SKM-1 (cell line): ENCODE measurements around the gene BCAS4.

Experiments
- DNase-seq: peaks from one replicate; lab custom pipeline; 2025; ENCODE audit not compliant: unreplicated experiment; lab: John Stamatoyannopoulos, UW

Gene BCAS4

DNA sequence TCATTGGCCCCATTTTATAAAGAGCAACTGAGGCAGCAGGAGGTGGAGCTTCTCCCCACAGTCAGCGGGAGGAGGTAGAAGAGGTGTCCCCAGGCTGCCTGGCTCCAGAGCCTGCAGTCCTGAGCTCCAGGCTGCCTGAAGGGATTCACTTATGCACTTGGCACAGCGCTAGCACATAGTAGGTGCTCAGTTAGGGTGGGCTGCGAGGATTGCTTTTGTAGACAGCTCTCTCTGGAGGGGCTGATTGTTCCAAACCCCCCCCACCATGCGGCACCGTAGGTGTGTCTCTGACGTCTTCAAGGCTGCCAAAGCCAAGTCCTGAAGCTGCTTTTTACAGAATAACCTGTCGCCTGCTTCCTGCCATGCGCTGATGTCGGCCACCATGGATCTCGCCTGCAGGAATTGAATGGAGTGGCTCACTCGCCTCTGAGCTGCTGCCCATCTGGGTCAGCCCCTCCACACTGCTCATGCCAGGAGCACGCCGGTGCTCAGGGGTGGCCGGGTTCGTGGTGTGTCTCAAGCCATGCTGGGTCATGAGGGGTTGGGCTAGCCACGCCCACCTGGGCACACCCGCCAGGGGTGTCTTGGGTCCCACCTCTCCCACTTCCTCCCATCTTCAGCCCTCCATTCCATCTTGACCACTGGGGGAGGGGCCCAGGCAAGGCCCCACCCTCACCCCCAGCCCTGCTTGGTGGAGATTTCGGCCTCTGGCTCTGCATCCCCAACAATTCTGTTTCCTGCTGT lies 59.8 kb downstream of the BCAS4 start:
- no peak for DNase-seq

DNA sequence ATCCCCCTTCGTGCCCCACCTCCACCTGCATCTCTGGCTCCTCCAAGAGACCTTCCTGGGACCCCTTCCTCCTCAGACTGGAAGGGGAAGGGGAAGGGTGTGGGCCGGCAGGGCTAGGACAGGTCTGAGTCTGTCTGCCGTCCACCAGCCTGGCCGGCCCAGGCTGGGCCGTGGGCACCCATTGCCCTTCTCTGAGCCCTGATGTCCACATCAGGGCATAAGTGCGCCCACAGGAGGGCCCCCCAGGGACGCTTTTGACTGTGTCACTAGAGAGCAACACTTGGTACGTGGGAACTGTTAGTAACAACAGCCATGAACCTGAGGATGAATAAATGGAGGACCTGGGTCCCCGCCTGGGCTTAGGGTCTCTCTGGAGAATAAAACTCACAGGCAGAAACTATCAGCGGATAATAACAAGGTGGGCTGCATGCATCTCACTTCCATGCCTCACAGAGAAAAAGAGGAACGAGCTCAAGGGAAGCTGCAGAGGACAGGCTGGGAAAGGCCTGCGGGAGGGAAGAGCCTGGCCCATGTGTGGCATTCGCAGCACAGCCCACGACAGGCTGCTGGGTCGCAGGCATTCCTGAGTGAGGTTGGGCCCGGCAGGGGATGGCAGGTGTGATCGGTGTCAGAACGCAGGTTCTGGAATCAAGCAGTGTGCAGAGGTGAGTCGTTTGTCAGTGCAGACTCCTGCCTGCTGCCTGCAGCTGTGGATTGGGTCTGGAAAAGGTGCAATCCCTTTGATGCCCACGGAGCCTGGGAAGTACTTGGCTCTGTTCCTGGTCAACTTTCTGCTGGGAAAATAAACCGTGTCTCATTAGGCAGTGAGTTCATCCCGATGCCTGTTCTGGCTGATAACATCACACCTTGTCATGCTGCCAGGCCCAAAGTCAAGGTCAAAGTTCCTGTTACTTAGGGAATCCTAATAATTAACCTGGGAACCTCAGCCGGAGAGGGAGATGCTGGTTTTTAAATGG lies 60.9 kb downstream of the BCAS4 start:
- DNase-seq, result no peak

DNA sequence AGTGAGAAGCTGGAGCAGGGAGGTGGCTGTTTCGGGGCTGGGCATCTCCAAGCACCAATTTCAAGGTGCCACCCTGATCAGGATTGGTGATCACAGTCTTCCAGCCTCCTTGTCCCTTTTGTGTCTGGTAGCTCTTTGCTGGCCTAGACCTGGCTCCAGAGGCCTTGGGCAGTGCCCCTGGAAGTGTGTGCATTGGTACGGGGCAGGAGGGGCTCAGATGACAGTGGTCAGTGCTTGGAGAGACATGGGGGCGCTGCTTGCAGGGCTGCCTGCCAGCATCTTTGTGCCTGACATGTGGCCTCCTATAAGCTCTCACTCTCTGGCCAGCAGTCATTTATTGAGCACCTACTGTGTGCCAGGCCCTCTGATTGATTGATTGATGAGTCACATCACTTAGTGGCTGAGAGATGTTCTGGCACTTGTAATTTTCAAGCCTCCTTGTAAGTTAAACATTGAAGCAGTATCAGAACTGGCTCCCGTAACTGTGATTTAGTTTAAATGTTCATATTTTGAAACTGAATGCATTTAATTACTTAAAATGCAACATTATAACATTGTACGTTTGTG lies 61.7 kb downstream of the BCAS4 start:
- DNase-seq, result no peak

DNA sequence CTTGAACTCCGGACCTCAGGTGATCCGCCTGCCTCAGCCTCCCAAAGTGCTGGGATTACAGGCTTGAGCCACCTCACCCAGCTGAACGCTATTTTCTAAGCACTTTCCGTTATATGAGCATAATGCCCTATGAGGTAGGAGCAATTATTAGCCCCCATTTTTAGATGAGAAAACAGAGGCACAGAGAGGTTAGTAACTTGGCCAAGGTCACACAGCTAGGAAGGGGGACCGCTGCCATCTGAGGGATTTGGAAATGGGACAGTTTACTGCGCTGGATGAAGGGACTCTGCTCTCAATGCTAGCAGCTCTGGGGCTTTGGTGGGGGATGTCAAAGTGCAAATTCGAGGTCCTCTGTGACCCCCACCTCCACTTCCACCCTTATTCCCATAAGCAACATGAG lies 62.5 kb downstream of the BCAS4 start:
- no peak for DNase-seq

DNA sequence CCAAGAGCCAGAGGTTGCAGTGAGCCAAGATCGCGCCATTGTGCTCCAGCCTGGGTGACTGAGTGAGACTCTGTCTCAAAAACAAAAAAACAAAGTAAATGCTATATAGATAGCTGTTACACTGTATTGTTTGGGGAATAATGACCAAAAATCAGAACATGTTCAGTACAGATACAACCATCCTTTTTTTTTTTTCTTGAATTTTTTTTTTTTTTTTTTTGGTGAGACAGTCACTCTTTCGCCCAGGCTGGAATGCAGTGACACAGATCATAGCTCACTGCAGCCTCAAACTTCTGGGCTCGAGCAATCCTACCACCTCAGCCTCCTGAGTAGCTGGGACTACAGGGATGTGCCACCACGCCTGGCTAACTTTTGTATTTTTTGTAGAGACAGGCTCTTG lies 63.7 kb downstream of the BCAS4 start:
- no peak for DNase-seq

DNA sequence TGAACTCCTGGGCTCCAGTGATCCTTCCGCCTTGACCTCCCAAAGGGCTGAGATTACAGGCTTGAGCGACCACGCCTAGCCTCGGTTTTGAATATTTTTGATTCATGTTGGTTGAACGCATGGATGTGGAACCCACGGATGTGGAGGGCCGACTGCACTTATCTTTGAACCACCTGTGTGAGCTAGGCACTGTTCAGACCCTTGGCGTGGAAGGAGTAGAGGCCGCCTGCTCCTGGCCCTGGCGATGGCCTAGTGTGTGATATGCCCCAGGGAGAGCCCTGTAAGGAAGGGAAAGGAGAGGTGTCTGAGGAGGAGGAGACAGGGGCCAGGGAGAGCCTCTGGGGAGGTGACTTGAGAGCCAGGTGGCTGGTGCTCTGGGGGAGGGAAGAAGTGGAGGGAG lies 64.3 kb downstream of the BCAS4 start:
- no peak for DNase-seq

DNA sequence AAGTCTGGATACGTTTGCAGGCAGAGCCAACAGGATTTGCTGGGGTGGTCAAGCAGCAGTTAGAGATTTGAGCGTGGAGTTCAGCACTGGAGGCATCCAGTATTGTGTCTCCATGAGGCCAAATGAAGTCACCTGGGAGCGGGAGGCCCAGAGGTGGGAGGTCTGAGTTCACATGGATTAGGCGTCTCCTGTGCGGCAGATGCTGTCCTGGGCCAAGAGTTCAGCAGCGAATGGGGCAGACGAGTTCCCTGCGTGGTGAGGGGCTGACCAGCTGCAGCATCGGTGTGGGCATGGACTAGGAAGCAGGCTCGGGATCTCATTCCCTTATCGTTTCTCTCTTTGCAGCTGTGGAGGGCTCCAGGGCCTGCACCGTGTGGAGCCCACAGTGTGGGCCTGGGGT lies 66.2 kb downstream of the BCAS4 start:
- no peak for DNase-seq

DNA sequence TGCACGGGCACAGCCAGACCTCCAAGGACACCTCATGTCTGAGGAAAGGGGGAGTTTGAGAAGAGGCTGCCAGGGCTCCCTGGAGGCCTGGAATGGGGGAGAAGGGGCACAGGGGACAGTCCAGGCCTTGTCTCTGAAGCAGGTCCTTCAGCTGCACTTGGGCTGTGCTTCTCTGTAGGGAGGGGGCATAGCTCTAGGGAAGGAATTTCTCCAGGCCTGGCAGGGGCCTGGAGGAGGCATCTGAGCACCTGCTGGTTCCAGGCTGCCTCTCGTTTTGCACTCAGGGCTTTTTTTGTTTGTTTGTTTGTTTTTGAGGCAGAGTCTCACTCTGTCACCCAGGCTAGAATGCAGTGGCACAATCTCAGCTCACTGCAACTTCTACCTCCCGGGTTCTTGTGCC lies 67.7 kb downstream of the BCAS4 start:
- DNase-seq, result no peak

DNA sequence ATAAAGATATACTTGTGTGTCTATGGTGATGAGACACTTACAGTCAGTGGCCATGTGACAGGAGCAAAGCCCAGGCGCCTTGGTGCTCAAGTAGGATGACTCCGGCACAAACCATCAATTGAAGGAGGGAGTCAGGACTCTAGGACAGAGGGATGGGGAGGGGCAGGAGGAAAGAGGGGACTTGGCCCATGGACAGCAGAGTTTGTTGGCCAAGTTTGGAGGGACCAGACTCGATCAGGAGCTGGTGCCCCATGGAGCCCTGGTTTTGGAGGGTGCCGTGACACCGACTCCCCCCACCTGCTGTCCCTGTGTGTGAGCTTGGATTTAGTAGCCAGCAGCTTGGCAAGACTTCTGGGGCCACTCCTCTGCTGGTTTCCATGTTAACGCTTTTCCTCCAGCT lies 70.3 kb downstream of the BCAS4 start:
- DNase-seq, result no peak

DNA sequence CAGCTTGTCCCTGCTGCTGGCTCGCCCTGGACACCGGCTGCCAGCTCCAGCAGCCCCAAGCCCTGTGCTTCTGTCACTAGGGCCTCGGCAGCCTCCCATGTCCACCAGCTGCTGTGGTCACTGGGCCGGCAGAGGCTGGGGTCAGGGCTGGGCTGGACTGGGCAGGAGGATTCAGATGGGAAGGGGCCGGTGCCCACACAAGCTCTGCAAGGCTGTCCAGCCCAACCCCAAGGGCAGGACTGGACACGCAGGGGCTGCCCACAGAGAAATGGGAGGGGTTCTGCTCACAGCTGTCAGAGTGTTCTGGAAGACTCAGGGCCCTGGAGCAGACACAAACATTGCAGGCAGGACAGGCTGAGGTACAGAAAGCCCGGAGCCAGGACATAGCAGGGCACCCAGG lies 70.7 kb downstream of the BCAS4 start:
- no peak for DNase-seq

DNA sequence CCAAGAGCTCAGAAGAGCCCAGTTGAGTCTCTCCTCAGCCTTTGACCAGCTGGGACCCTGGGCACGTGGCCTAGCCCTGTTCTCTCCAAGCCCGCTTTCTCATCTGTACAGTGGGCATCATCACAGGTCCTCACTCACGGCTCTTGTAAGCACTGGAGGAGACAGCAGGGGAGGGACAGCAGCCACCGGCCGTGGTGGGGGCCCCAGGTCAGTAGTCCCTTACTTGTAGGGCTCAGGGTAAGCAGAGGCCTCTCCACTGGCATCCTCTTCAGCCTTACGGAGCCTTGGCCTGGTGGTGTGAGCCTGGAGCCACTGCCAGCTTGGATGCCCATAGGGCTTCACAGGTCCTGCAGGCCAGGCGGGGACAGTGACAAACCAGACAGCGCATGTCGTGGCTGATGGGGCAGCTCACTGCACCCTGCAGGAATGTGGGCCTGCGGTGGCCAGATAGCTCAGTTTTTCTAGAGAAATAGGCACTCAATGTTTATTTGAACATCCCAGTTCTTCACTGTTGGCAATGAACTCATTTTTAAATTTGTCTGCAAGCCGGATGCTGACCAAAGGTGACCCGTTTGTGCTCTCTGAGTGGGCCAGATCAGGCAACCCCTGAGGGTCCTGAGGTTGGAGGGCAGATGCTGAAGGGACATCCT lies 71.3 kb downstream of the BCAS4 start:
- no peak for DNase-seq

DNA sequence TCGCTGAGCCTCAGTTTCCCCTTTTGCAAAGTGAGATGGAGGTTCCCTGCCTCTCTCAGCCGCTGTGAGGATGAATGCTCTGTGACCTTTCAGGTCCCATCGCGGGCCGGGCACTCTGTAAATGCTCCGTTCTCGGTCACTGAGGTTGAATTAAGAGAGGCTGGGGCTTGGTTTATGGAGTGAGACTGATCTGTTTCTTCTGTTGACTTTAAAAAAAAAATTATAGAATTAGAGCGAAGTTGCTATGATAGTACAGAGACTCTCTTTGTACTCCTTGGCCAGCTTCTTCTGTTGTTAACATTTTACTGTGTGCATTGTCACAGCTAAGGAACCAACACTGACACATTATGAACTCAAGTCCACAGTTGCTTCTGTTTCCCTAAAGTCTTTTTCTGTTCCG lies 72.0 kb downstream of the BCAS4 start:
- no peak for DNase-seq

DNA sequence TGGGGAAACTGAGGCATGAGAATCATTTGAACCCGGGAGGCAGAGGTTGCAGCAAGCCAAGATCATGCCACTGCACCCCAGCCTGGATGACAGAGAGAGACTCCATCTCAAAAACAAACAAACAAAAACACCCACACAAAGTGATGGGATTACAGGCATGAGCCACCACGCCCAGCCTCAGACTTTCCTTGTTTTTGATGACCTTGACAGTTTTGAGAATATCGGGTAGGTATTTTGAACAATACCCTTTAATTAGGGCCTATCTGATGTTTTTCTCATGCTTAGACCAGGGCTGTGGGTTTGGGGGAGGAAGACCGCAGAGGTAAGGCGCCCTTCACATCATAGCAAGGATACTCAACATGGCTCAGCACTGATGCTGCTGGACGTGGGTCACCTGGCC lies 72.9 kb downstream of the BCAS4 start:
- DNase-seq, result no peak

DNA sequence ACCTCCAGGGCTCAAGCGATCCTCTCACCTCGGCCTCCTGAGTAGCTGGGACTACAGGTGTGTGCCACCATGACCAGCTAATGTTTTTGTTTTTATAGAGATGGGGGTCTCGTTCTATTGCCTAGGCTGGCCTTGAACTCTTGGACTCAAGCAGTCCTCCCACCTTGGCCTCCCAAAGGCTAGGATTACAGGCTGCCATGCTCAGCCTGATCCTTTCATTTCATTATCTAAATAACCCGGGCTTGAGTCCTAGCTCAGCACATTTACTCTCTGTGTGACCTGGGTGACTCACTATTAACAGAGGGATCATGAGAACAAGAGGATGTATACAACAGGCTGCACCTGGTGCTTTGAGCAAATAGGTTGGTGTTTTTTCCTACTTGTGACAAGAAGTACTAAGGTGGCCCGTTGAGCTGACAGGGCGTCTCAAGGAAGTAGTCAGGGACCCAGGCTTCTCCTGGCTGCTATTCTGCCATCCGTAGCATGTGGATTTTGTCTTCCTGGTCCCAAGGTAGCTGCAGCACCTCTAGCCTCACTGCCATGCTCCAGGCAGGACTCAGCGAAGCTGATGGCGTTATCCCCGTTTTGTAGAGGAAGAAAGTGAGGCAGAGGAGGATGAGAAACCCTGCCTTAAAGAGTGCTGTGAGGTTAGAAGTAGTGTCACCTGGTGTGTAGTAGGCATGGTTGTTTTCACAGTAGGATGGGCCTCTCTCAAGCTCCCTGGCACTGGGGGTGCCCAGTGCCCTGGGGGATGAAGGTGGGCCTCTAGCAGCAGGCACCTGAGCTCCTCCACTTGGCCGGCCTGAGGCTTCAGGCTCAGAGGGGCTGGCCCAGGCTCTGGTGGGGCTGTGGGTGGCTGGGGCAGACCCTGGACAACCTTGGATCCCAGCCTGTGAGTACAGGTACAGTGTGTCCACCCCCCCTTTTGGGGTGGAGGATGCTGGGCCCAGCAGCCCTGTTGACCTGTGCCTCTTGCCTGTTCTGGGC lies 73.9 kb downstream of the BCAS4 start:
- DNase-seq, result no peak

DNA sequence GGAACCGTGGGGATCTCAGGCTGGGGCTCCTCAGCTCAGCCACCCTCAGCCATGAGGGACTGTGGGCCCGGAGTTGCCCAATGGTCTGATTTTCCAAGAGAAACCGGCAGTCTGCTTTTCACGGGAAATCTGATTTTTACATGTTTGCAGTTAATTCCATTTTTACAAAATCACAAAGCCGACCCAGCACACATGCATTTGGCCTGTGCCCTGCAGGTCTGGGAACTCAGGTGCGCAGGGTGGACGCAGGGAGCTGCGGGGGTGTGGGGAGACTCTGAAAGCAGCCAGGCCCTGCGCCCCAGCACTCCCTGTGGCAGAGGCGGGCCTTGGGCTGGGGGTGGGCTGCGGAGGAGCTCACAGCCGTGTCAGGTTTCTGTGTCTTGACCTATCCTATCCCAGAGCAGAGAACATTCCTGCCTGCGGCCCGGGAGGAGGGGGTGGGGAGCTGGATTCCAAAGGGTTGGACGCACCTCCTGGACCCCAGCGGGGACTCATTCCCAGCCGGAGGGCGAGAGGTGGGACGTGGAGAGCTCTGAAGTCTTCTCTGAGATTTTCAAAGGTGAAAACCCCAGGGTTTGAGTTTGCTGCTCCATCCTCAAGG lies 75.8 kb downstream of the BCAS4 start:
- DNase-seq, result no peak

DNA sequence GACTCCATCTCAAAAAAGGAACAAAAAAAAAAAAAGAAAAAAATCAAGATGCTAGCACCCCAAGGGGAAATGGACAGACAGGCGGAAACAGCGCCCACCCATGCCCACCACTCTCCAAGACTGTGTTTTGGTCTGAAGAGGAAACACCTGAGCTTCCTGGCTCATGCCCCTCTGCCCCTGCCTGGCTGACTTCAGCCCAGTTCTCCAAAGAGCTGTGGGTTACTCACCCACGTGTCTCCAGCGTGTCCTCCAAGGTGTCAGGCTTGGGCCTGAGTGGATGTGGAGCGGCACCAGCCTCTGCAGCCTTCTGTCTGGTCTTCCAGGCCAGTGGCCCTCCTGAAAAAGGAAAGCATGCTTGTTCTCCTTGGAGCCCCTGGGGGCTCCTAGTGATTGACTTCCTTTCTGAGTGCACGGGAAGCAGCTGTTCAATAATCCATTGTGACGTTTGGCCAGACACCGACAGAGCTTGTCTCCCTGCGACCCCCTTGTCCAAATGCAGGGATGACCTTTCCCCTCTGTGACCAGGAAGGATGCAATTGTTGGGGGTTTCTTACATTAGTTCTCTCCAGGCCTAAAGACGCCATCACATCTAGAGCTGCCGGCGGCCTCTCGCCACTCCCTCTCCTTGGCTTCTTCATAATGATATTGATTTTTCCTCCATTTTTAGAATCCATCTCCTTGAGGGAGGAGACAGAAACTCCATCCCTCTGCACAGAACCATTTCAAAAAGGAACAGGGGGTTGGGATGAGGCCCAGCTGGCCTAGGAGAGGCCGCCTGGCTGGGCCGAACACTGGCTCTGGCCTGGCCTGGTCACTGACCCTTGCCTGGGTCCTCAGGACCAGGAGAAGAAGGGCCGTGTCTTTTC lies 77.9 kb downstream of the BCAS4 start:
- no peak for DNase-seq

DNA sequence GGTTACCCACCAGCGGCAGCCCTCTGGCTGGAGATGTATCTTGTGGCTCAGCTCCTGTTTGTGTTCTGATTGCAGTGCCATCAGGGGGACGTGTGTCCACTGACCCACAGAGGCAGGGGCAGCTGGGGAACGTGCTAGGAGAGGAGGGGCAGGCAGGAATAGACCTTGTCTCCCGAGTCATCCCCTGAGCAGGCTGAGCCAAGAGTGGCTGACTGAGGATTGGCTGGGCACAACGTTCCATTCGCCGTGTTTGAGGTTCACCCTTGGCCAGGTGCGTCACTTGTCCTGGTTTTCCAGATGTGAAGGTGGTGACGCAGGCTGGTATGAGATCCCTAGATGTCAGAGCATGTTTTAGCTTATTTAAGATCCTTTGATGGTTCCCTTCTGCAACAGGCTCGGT lies 78.7 kb downstream of the BCAS4 start:
- no peak for DNase-seq

DNA sequence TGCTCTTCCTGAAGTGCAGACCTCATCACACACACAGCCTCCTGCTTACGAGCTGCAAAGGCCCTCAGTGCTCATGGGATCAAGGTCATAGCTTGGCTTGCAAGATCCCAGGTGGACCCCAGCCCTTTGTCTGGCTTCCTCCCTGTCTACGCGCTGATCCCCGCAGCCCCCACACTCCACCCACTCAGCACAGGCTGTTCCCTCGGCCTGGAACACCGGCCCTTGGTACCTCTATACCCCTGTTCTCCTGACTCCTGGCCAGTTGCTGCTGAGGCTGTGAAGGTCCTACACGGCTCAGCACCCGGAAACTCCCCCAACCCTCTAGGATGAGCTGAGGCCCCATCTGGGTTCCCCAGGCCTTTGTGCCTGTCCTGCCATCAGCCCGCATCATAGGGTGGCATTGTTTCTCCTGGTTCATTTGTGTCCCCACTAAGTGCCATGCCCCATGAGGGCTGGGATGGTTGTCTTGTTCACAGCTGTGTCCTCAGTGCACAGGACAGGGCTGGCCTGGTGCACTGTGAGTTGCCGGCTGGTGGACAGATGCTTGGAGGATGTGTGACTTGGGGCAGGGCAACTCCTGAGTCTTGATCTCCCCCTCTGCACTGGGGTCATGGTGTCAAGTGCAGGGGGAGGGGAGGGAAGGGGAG lies 79.4 kb downstream of the BCAS4 start:
- DNase-seq, result no peak
